ENCODE results near the gene ECT2L. TPM values are rescaled to one million over a fixed set of nuclear protein-coding genes. Genes with fewer than 3 reads are reported as not detected.

Gene ECT2L, protein sequence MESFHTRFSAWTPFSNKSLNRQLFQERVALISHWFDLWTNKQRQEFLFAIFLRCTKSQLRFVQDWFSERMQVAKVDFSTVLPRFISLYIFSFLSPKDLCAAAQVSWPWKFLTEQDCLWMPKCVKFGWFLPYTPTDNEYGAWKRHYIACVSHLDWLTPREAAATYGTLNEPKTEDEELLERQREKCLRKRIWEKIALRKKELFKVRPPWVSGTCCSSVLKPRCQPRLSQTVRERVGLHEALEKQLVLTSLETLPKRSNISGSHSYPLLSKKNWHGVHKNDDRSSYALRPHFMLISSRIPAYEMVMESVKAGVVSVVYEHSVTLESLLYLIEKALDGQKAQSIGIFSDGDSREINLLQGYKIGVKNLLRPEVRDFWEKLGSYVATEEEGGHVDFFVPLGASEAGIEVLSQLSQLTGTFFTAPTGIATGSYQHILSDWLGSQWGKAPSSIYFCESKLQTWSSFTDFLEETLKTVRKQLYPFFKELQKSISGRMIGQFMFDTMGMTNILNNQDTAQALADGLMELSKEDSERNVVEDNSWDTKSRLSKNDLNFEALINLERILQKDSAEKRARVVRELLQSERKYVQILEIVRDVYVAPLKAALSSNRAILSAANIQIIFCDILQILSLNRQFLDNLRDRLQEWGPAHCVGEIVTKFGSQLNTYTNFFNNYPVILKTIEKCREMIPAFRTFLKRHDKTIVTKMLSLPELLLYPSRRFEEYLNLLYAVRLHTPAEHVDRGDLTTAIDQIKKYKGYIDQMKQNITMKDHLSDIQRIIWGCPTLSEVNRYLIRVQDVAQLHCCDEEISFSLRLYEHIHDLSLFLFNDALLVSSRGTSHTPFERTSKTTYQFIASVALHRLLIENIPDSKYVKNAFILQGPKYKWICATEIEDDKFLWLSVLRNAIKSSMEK
- total RNA-seq (0.09 TPM), polyA plus RNA-seq (ENCODE audit: insufficient read depth in 1 of 8, insufficient read length in 8 of 8, low replicate concordance in 1 of 8) (under 1 TPM; 0.16 to 0.31 (median 0.21) TPM)
- long read RNA-seq, donor 1: 0 reads
- long read RNA-seq, donor 2: 0 reads
- long read RNA-seq, donor 3: 0 reads
- long read RNA-seq, donor 4: 0 reads
- long read RNA-seq, donor 5: 0 reads
- long read RNA-seq, donor 6: 0 reads
- long read RNA-seq, donor 7: 0 reads
- long read RNA-seq, donor 8: 0 reads
- long read RNA-seq, donor 9: 0 reads
- long read RNA-seq, donor 10, partial matches to known transcripts: 5 of 5 reads
- long read RNA-seq, donor 10, other reads (novel, unspliced or antisense): 0 of 5 reads
- long read RNA-seq, donor 11: 0 reads

DNA sequence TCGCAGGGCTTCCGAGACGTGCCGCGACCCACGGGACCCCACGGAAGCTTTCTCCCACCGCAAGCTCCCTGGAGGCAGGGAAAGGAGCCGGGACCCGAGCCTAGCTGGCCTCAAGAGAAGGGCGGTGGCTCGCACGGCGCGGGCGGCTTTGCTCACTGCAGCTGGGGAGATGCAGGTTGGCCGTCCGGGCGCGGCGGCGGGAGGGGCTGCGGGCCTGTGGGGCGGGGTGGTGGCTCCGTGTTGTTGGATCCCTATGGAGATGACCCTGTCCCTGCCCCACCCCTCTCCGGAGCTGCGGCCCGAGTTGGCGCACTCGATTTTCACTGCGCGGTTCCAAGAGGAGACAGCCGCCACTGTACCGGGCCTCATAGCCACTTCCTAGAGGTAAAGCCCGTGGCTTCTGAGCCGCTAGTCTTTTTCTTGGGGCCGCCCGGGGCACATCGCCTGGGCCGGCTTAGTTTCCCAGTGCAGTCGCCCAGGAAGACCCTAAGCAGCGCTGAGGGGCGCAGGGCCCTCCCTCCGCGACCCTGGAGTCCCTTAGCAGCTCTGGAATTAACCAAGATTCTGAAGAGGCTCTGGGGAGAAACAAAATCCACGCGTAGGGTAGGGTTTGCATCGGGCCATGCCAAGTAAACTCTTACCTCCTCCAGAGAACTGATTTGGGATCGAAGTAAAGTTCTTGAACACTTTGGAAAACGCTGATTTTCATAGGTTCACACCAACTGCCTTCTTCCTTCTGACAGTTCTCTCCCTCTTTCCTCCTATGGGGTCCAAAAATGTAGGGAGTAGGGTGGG is at the start of gene ECT2L:
TSS of gene ECT2L (plus strand) at position 279 of the 795 bp plus-strand sequence. CDS start 17,188 bp downstream, outside the sequence.
- DNase-seq: peak; percentile 83

DNA sequence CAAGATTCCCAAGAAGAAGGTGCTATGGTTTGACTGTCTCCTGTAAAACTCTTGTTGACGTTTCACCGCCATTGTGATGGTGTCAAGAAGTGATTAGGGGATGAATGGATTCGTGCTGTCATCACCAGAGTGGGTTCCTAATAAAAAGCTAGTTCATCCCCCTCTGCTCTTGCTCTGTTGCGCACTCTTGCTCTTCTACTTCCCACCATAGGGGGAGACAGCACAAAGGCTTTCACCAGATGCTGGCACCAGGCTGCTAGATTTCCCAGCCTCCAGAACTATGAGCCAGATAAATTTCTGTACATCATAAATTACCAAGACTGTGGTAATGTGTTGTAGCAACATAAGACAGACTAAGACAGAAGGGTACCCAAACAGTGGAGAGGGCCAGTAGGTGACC is 43.9 kb upstream of the ECT2L start:
- no peaks in the 10 kb centered on the region for H3K36me3 ChIP-seq (ENCODE audit: control insufficient read depth, insufficient read depth, low read length)

More for the DNA sequence above, at the start of gene ECT2L:
- peak within 1 kb of the TSS; percentile 67 for H3K4me3 ChIP-seq (ENCODE audit: low read length)
- H3K27me3 ChIP-seq (ENCODE audit: control insufficient read depth, insufficient read depth, low read length): peaks cover 3% of the 10 kb centered on the region
- peaks cover 8% of the 10 kb centered on the region for H3K4me1 ChIP-seq (ENCODE audit: control insufficient read depth, insufficient read depth, low read length)
- 12% methylated on average over 46 of the region's 50 CpGs for whole genome bisulfite sequencing (ENCODE audit: insufficient coverage)
- H3K36me3 ChIP-seq (ENCODE audit: control insufficient read depth, insufficient read depth, low read length): peaks cover 9% of the 10 kb centered on the region
- H3K27ac ChIP-seq (ENCODE audit: low read length): peak within 1 kb of the TSS; percentile 94
- H3K9me3 ChIP-seq (replicated peaks; ENCODE audit: control insufficient read depth, low read depth, low read length): no peaks in the 10 kb centered on the region

DNA sequence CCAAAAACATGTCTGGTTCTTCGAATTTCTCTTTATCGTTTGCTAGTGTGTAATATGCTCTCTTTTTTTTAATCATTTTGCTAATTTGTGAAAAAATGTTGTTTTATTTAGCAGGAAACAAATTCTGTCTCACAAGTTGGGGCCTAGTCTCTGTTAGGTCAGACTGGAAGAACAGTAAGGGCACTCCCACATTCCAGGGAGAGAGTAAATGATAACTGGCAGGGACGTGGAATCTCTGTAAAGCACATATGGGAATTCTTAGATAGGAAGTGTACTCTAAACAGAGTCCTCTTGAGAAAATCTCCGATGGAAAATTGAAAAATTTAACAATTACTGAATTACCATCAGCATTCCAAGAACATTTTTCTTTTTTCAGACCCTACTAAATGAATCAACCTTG is 38.8 kb upstream of the ECT2L start:
- no peak overlapping the region for H3K27ac ChIP-seq (ENCODE audit: low read length)
- no peak overlapping the region for H3K4me3 ChIP-seq (ENCODE audit: low read length)
- no peaks in the 10 kb centered on the region for H3K36me3 ChIP-seq (ENCODE audit: control insufficient read depth, insufficient read depth, low read length)
- peak; percentile 65 for DNase-seq
- no peaks in the 10 kb centered on the region for H3K9me3 ChIP-seq (replicated peaks; ENCODE audit: control insufficient read depth, low read depth, low read length)
- no CpG with 5 or more reads among the region's 4 CpGs for whole genome bisulfite sequencing (ENCODE audit: insufficient coverage)
- H3K4me1 ChIP-seq (ENCODE audit: control insufficient read depth, insufficient read depth, low read length): no peaks in the 10 kb centered on the region
- H3K27me3 ChIP-seq (ENCODE audit: control insufficient read depth, insufficient read depth, low read length): no peaks in the 10 kb centered on the region

More for the DNA sequence above, 43.9 kb upstream of the ECT2L start:
- no peak for DNase-seq
- Histone ChIP-seq H3K4me3 (ENCODE audit: low read length) (no peak overlapping the region), H3K27ac (ENCODE audit: low read length) (no peak overlapping the region), H3K9me3 (replicated peaks; ENCODE audit: control insufficient read depth, low read depth, low read length) (no peaks in the 10 kb centered on the region), H3K4me1 (ENCODE audit: control insufficient read depth, insufficient read depth, low read length) (no peaks in the 10 kb centered on the region), H3K27me3 (ENCODE audit: control insufficient read depth, insufficient read depth, low read length) (no peaks in the 10 kb centered on the region)
- no CpG with 5 or more reads among the region's 4 CpGs for WGBS (ENCODE audit: insufficient coverage)

DNA sequence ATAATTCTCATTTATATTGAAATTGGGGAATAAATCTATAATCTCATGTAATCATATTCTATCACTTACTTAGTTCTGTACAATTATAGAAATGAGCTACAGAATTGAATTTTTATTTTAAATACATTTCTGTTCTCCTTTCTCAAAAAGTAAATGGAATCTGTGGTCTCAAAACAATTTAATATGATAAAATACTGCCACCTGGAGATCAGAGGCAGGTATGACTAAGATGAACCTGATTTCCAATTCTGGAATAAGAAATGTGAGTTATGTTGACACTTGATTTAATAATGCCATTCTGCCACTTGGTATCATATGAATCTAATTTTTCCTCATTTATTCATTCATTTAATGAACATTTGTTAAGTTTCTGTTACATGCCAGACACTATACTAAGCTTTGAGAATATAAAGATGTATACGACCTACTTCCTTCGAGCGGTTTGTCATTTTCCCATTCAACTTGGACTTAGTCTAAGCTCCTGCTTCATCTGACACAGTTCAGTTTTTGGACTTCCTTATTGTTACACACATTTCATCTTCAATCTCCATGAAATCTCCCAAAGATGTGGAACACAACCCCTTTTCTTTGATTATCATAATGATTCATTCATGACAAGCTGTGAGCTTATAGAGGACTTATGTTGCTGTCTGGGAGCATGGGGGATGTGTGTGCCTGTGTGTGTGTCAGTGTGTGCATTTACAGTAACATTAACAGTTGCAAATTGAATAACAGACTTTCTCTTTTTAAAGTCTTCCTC is 29.8 kb upstream of the ECT2L start:
- Histone ChIP-seq H3K27ac (ENCODE audit: low read length) (no peak overlapping the region), H3K9me3 (replicated peaks; ENCODE audit: control insufficient read depth, low read depth, low read length) (no peaks in the 10 kb centered on the region), H3K27me3 (ENCODE audit: control insufficient read depth, insufficient read depth, low read length) (no peaks in the 10 kb centered on the region), H3K4me3 (ENCODE audit: low read length) (no peak overlapping the region), H3K4me1 (ENCODE audit: control insufficient read depth, insufficient read depth, low read length) (no peaks in the 10 kb centered on the region), H3K36me3 (ENCODE audit: control insufficient read depth, insufficient read depth, low read length) (no peaks in the 10 kb centered on the region)
- WGBS (ENCODE audit: insufficient coverage): no CpG with 5 or more reads among the region's 3 CpGs
- DNase-seq: peak; percentile 47

DNA sequence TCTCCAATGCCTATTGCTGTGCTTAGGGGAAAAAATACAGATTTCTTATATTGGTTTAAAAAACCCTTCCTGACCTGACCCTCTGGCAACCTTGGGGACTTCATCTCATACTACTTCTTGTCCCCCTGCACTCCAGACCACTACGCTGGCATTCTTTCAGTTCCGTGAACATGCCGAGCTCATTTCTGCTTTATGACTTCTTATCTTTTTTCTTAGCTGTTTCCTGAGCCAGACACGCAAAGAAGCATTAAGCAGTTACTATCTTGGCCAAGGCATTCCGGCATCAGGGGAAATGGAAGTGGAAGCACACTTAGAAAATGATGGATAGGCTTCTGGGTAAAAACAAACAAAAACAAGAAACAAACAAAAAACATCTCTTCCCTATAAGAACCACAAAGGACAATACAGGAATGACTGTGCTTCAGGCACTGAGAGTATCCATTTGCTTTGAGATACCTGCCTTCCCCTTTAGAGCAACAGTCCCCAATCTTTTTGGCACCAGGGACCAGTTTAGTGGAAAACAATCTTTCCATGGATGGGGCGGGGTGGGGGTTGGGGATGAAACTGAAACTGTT is 26.7 kb upstream of the ECT2L start:
- Histone ChIP-seq H3K36me3 (ENCODE audit: control insufficient read depth, insufficient read depth, low read length) (no peaks in the 10 kb centered on the region), H3K27me3 (ENCODE audit: control insufficient read depth, insufficient read depth, low read length) (no peaks in the 10 kb centered on the region), H3K27ac (ENCODE audit: low read length) (no peak overlapping the region), H3K4me1 (ENCODE audit: control insufficient read depth, insufficient read depth, low read length) (peaks cover 6% of the 10 kb centered on the region), H3K4me3 (ENCODE audit: low read length) (no peak overlapping the region), H3K9me3 (replicated peaks; ENCODE audit: control insufficient read depth, low read depth, low read length) (no peaks in the 10 kb centered on the region)
- DNase-seq: peak; percentile 27
- WGBS (ENCODE audit: insufficient coverage): 59% methylated on average over 3 of the region's 6 CpGs

DNA sequence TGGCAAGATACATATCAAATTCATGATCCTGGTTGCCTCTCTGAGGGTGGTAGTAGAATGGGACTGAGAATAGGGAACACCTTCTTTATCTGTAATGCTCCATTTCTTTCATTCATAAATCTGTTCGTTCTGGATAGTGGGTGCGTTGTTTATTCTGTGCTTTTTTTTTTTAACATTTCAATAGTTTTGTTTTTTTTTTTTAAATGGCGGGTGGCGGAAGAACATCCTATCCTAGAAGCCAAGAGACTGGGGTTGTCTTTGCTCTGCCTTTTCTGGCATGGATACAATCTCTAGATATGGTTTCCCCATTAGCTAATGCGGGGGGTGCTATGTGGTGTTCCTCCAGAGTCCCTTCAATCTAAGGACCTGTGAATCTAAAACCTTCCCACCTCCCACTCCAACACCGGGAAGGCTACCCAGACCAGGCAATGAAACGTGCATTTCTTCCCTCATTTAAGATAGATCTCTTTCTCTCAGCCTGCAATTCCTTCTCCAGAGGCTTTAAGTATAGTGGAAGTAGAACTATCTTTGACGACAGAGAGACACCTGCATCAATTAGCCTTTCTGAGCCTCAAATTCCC is 23.2 kb upstream of the ECT2L start:
- Histone ChIP-seq H3K36me3 (ENCODE audit: control insufficient read depth, insufficient read depth, low read length) (peaks cover 6% of the 10 kb centered on the region), H3K4me1 (ENCODE audit: control insufficient read depth, insufficient read depth, low read length) (peaks cover 12% of the 10 kb centered on the region), H3K27me3 (ENCODE audit: control insufficient read depth, insufficient read depth, low read length) (no peaks in the 10 kb centered on the region), H3K9me3 (replicated peaks; ENCODE audit: control insufficient read depth, low read depth, low read length) (no peaks in the 10 kb centered on the region), H3K4me3 (ENCODE audit: low read length) (peak overlapping the region; percentile 69), H3K27ac (ENCODE audit: low read length) (peak overlapping the region; percentile 99)
- peak; percentile 39 for DNase-seq
- no CpG with 5 or more reads among the region's 8 CpGs for WGBS (ENCODE audit: insufficient coverage)

DNA sequence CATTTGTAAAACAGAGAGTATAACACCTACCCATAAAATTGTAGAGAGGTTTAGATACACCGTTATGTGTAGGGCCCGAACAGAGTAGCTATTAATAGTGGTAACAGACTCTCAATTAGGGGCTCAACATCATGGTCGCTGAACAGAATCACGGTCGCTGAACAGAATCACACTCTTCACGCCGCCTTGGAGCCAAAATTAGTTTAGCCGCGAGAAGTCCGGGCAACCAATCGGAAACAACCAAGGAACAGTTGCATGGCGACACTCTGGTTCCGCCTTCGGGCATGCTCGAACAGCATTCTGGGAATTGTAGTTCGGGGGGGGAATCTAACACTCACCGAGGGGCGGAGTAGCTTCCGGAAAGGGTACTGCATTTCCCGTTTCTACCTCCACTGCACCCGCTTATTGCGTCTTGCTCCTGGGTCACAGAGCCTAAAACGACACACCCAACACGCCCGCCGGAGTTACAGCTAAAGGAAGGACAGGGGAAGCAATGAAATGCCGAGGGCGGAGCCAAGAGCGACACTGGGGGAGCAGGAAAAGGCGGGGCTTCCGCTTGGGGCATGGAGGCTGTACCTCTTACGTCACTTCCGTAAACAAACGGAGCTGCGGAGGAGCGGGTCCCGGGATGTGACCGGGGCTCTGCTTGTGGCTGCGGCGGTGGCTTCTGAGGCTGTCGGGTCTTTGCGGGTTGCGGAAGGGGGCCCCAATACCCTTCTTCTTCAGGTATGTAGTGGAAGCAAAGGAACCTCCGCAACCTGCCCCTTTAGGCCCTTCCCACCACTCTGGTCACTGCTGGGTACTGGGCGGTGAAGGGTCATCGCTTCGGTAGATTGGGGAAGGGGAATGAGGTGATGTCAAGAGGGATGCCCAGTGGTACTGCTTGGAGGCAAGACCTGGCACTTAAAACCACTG is 22.5 kb upstream of the ECT2L start, which contains the start of gene CCDC28A:
TSS of gene CCDC28A (plus strand) at position 593 of the 915 bp plus-strand sequence. CDS start 2,352 bp downstream, outside the sequence.
- WGBS (ENCODE audit: insufficient coverage): 1% methylated on average over 23 of the region's 47 CpGs
- Histone ChIP-seq H3K36me3 (ENCODE audit: control insufficient read depth, insufficient read depth, low read length) (peaks cover 9% of the 10 kb centered on the region), H3K4me3 (ENCODE audit: low read length) (peak within 1 kb of the TSS; percentile 69), H3K9me3 (replicated peaks; ENCODE audit: control insufficient read depth, low read depth, low read length) (no peaks in the 10 kb centered on the region), H3K27me3 (ENCODE audit: control insufficient read depth, insufficient read depth, low read length) (no peaks in the 10 kb centered on the region), H3K4me1 (ENCODE audit: control insufficient read depth, insufficient read depth, low read length) (peaks cover 12% of the 10 kb centered on the region), H3K27ac (ENCODE audit: low read length) (peak within 1 kb of the TSS; percentile 99)
- peak; percentile 99 for DNase-seq

DNA sequence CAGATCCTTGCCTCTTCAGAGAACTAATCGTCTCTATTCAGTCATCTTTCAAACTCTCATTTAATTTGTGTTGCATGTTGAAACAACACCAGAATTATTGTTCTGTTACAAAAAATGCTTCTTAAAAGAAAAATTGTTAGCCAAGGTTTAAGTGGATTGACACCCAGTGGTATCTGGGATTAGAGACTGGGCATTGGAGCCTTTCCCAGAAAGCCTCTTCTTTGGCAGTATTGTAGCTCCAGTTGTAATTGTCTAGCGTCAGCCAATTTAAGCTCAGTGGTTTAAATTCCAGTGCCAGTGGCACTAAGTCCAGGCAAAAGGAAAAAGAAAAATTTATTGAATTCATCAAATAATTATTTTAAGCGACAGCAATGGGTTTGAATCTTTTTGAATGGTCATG is 21.5 kb upstream of the ECT2L start:
- peaks cover 10% of the 10 kb centered on the region for H3K36me3 ChIP-seq (ENCODE audit: control insufficient read depth, insufficient read depth, low read length)
- peak; percentile 54 for DNase-seq
- no peaks in the 10 kb centered on the region for H3K9me3 ChIP-seq (replicated peaks; ENCODE audit: control insufficient read depth, low read depth, low read length)
- H3K27me3 ChIP-seq (ENCODE audit: control insufficient read depth, insufficient read depth, low read length): no peaks in the 10 kb centered on the region
- peaks cover 12% of the 10 kb centered on the region for H3K4me1 ChIP-seq (ENCODE audit: control insufficient read depth, insufficient read depth, low read length)
- no CpG with 5 or more reads among the region's 3 CpGs for WGBS (ENCODE audit: insufficient coverage)
- H3K4me3 ChIP-seq (ENCODE audit: low read length): peak overlapping the region; percentile 69
- H3K27ac ChIP-seq (ENCODE audit: low read length): peak overlapping the region; percentile 99
